Heart right ventricle (tissue), 16 donors: Measurements from ENCODE around the gene MED17. TPM values are rescaled to one million over a fixed set of nuclear protein-coding genes. Genes with fewer than 3 reads are reported as not detected.

Experiments used
- ATAC-seq, 8 donors: fragments of 200-7000 bp; cut with Tn5 transposase; one replicate each; pipeline ENCODE4 v1.9.1; 2020; ENCODE audit warnings: mild to moderate bottlenecking in 8 of 8, moderate library complexity in 8 of 8, moderate number of reproducible peaks in 1 of 8
- DNase-seq, 2 donors: peaks; one replicate each; pipeline ENCODE4 v3.0.0-alpha.2; 2020
- H3K27ac ChIP-seq, 10 donors: fragments of 200-600 bp; sonication (generic) in 2 of 10; one replicate each; pipeline versions ENCODE4 v1.5.0 to v1.8.0; 2020 to 2022; ENCODE audit warnings: mild to moderate bottlenecking in 3 of 10
- H3K27me3 ChIP-seq, 7 donors: fragments of 200-600 bp; one replicate each; pipeline ENCODE4 v1.8.0; 2021 to 2022; ENCODE audit warnings: mild to moderate bottlenecking in 2 of 7
- H3K36me3 ChIP-seq, 9 donors: fragments of 200-600 bp; sonication (generic) in 1 of 9; one replicate each; pipeline versions ENCODE4 v1.5.0 to v1.8.0; 2020 to 2022; ENCODE audit warnings: mild to moderate bottlenecking in 2 of 9
- H3K4me1 ChIP-seq, 9 donors: fragments of 200-600 bp; sonication (generic) in 1 of 9; one replicate each; pipeline versions ENCODE4 v1.5.0 to v1.8.0; 2020 to 2022; ENCODE audit warnings: mild to moderate bottlenecking in 4 of 9
- H3K4me3 ChIP-seq, 10 donors: fragments of 200-600 bp; sonication (generic) in 2 of 10; one replicate each; pipeline versions ENCODE4 v1.5.0 to v1.8.0; 2020 to 2022; ENCODE audit warnings: mild to moderate bottlenecking in 7 of 10, moderate library complexity in 2 of 10
- H3K9me3 ChIP-seq, 11 donors: fragments of 200-600 bp in 10 of 11; sonication (generic) in 2 of 11; one replicate each; pipeline versions ENCODE4 v1.5.0 to v1.8.0; 2013 to 2022; ENCODE audit warnings: mild to moderate bottlenecking in 2 of 11, control low read depth in 1 of 11, moderate library complexity in 1 of 11
- WGBS, 2 donors: extraction: QIAGEN DNeasy Blood & Tissue Kit; methylation state at CpG; one replicate each; pipeline ENCODE4 v1.1.7; 2013; ENCODE audit warnings: inconsistent platforms in 1 of 2; 5-methylcytosine and 5-hydroxymethylcytosine counted together
- intact Hi-C, 10 donors: fragments of 100-400 bp; cut with DNase I; formaldehyde crosslinking; loops; one replicate each; pipeline versions ENCODE4 v1.11.1 to v1.14.2; 2022
- polyA plus RNA-seq, 2 donors: library from polyadenylated mRNA; stranded (reverse); fragments of 200-250 nt; gene quantifications; one replicate each; pipeline ENCODE4 v1.2.3, GENCODE V29; 2013
- total RNA-seq, 10 donors: library from RNA; stranded (reverse); fragmentation: NEBNext Ultra II Directional in 3 of 10; extraction: Animal tissue kit (Norgen Biotek cat#: 25700) in 3 of 10; gene quantifications; one replicate each; pipeline versions ENCODE4 v1.2.1 to v1.2.4, GENCODE V29; 2021 to 2023
- TF ChIP-seq, protein P1 (sequence below), 9 donors: fragments of 200-600 bp; sonication (generic) in 2 of 9; IDR thresholded peaks; one replicate each; pipeline versions ENCODE4 v1.5.0 to v1.8.0; 2021 to 2022; ENCODE audit warnings: antibody characterized with exemption in 9 of 9, mild to moderate bottlenecking in 5 of 9, moderate library complexity in 1 of 9
- donor health status: Arrhythmogenic right ventricular cardiomyopathy.
- donor health status: ischemic (EF 13 %, LVEDD 7.1; RV severe dilation, severe dysfunction).
- donor health status: healthy with polysubstance abuse.
- donor health status: DM: no; HTN: yes; CAD: no.
- donor health status: DM: no; HTN: no; CAD: no.
- donor health status: ischemic (EF 25% LVEDD 6.9; RV normal size, moderate dysfunction).
- donor health status: ischemic (EF 25% LVEDD 5.7; RV mildly dilated, moderate dysfunction).
- donor health status: healthy.
- donor health status: DM: yes; HTN: yes; CAD: no.
- donor health status: Ischemic cardiomyopathy.
- donor health status: ischemic (EF 35%, LVEDD 5.7; RV mildly dilated, moderate dysfunction).
- donor health status: nonischemic (EF 11% LVEDD 7.7; RV severe dilation, severe dysfunction).
- donor health status: DM: yes; HTN: yes; CAD: no.
- donor health status: PGD.
- donor health status: ischemic (EF 29% LVEDD 5.4; RV normal size, mild dysfunction).
- donor health status: nonischemic (EF 23%, LVEDD 6.1; RV moderate dilation, normal function).

Gene MED17
- total and polyA plus RNA-seq, 12 donors, result 11.0 to 25.7 (median 21.5) TPM

GRCh38 chr11:93775289-93775688 is 8.8 kb upstream of the MED17 start:
- DNase-seq, result no peak
- no peak for ATAC-seq
- no peaks in the 10 kb centered on the region for H3K36me3 ChIP-seq
- TF ChIP-seq, protein P1, sequence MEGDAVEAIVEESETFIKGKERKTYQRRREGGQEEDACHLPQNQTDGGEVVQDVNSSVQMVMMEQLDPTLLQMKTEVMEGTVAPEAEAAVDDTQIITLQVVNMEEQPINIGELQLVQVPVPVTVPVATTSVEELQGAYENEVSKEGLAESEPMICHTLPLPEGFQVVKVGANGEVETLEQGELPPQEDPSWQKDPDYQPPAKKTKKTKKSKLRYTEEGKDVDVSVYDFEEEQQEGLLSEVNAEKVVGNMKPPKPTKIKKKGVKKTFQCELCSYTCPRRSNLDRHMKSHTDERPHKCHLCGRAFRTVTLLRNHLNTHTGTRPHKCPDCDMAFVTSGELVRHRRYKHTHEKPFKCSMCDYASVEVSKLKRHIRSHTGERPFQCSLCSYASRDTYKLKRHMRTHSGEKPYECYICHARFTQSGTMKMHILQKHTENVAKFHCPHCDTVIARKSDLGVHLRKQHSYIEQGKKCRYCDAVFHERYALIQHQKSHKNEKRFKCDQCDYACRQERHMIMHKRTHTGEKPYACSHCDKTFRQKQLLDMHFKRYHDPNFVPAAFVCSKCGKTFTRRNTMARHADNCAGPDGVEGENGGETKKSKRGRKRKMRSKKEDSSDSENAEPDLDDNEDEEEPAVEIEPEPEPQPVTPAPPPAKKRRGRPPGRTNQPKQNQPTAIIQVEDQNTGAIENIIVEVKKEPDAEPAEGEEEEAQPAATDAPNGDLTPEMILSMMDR (IDR thresholded peaks at IDR 0.05), result peak in 1 of 9 donors; percentile 17
- H3K4me1 ChIP-seq, result peaks cover 0 to 11% (median 0%) of the 10 kb centered on the region in 9 donors
- H3K27me3 ChIP-seq, result no peaks in the 10 kb centered on the region
- intact Hi-C loops, result no loop called here
- H3K27ac ChIP-seq, result no peak overlapping the region
- no peaks in the 10 kb centered on the region for H3K9me3 ChIP-seq
- WGBS, 2 donors, result 49 to 54% methylated on average over 2 of the region's 2 CpGs
- H3K4me3 ChIP-seq, result no peak overlapping the region

DNA sequence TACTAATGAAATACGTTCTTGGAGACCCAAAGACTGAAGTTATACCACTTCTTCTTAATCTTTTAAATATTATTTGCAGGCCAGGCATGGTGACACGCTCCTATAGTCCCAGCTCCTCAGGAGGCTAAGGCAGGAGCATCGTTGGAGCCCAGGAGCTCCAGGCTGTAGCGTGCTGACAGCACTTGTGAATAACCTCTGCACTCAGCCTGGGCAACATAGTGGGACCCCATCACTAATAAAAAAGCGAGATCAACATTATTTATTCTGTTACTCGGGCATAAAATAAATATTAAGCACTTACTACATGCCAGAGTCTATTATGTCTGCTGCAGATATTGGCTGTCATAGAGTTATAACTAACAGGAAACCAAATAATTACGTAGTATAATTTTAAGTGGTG is 720 bp upstream of the MED17 start:
- no peaks in the 10 kb centered on the region for H3K9me3 ChIP-seq
- peak overlapping the region in 6 of 10 donors; percentile 91 to 98 (median 95) for H3K27ac ChIP-seq
- H3K4me1 ChIP-seq, result peaks cover 7 to 40% (median 34%) of the 10 kb centered on the region in 9 donors
- H3K27me3 ChIP-seq, result no peaks in the 10 kb centered on the region
- 55 to 56% methylated on average over 7 of the region's 7 CpGs for WGBS, 2 donors
- peaks cover 0 to 10% (median 2%) of the 10 kb centered on the region in 9 donors for H3K36me3 ChIP-seq
- intact Hi-C loops, result loop anchor here in 4 of 10 donors (5.0 kb wide), 1 partner anchor 41 kb away; the partner anchor contains the start of genes C11orf54 (in 4 of the 4) and TAF1D (in 4 of the 4)
- peak overlapping the region; percentile 78 to 99 (median 96) for H3K4me3 ChIP-seq
- TF ChIP-seq, protein P1 (IDR thresholded peaks at IDR 0.05), result no peak
- DNase-seq (no peak), ATAC-seq (no peak)

- 0 to 1% methylated on average over 10 of the region's 10 CpGs for WGBS, 2 donors
Observed at GRCh38 chr11:93783765-93784144, 327 bp upstream of the MED17 start.

DNA sequence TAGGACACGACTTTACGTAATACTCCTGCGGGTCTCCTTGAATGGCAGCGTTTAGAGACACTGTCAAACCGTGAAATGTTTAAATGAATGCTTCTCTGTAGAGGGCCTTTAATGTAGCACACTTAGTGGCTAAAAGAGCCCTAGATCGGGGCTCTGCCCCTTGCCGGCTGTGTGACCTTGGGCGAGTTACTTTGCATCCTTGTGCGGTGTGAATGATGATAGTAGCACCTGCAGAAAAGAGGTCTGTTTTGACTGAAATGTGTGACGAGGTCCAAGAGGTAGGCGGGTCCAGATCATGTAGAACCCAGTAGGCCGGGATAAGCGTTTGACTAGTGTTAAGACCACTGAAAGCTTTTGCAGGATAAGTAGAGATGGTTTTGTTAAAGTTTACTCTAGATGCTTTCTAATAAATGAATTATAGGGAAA is 866 bp downstream of the MED17 start:
- peak overlapping the region; percentile 78 to 99 (median 96) for H3K4me3 ChIP-seq
- 1% methylated on average over 13 of the region's 13 CpGs for WGBS, 2 donors
- no peaks in the 10 kb centered on the region for H3K9me3 ChIP-seq
- H3K4me1 ChIP-seq, result peaks cover 7 to 40% (median 34%) of the 10 kb centered on the region in 9 donors
- ATAC-seq, result no peak
- no peaks in the 10 kb centered on the region for H3K27me3 ChIP-seq
- DNase-seq, result no peak
- H3K36me3 ChIP-seq, result peaks cover 0 to 26% (median 5%) of the 10 kb centered on the region in 9 donors
- TF ChIP-seq, protein P1 (IDR thresholded peaks at IDR 0.05), result no peak
- H3K27ac ChIP-seq, result peak overlapping the region; percentile 67 to 98 (median 95)
- intact Hi-C loops, result loop anchor here in 7 of 10 donors (1.0 to 5.0 kb wide), 3 partner anchors 43 to 44 kb away; partner anchors contain the start of genes C11orf54 (in 7 of the 7) and TAF1D (in 7 of the 7)

More at GRCh38 chr11:93783765-93784144, 327 bp upstream of the MED17 start:
- Histone ChIP-seq H3K9me3 (no peaks in the 10 kb centered on the region), H3K27me3 (no peaks in the 10 kb centered on the region), H3K27ac (peak overlapping the region; percentile 67 to 98 (median 95)), H3K4me1 (peaks cover 7 to 40% (median 34%) of the 10 kb centered on the region in 9 donors), H3K36me3 (peaks cover 0 to 14% (median 5%) of the 10 kb centered on the region in 9 donors), H3K4me3 (peak overlapping the region; percentile 78 to 99 (median 96))
- TF ChIP-seq, protein P1 (IDR thresholded peaks at IDR 0.05), result peak in 1 of 9 donors; percentile 20
- intact Hi-C loops, result loop anchor here in 7 of 10 donors (1.0 to 5.0 kb wide), 3 partner anchors 41 to 43 kb away; partner anchors contain the start of genes C11orf54 (in 7 of the 7) and TAF1D (in 7 of the 7)
- ATAC-seq, result peak; percentile 41 to 66 (median 56)
- no peak for DNase-seq
